NCI-H2196 treated with DMSO at 0.1 percent for 48 hours (cell line): ENCODE results near the gene PXDN.
"Not testable (repeated sequence)": the region's sequence is repeated elsewhere in the genome, so short reads cannot be mapped to it uniquely, and the experiment has no call there.

Source experiments
- DNase-seq: peaks from one replicate; lab custom pipeline; 2025; ENCODE audit not compliant: unreplicated experiment; lab: John Stamatoyannopoulos, UW

The PXDN gene

GRCh38 chr2:1743396-1744150, 742 bp downstream of the PXDN start:
- DNase-seq: no peak

GRCh38 chr2:1742681-1743395, 1.5 kb downstream of the PXDN start:
- no peak for DNase-seq

GRCh38 chr2:1742301-1742680, 2.0 kb downstream of the PXDN start:
- no peak for DNase-seq

GRCh38 chr2:1741851-1742250, 2.5 kb downstream of the PXDN start:
- DNase-seq: no peak

GRCh38 chr2:1740716-1741589, 3.4 kb downstream of the PXDN start:
- no peak for DNase-seq

- no peak for DNase-seq
These were observed 4.2 kb downstream of the PXDN start for GRCh38 chr2:1739961-1740715.

- DNase-seq: no peak
These were observed 4.9 kb downstream of the PXDN start for GRCh38 chr2:1739322-1739957.

- DNase-seq: no peak
These were observed 5.5 kb downstream of the PXDN start for GRCh38 chr2:1738646-1739302.

GRCh38 chr2:1738163-1738562, 6.2 kb downstream of the PXDN start:
- DNase-seq: no peak

GRCh38 chr2:1736997-1737480, 7.3 kb downstream of the PXDN start:
- no peak for DNase-seq

- DNase-seq: no peak
These were observed 8.3 kb downstream of the PXDN start for GRCh38 chr2:1736045-1736444.

GRCh38 chr2:1733298-1733697, 11.0 kb downstream of the PXDN start:
- DNase-seq: not testable (repeated sequence)

GRCh38 chr2:1731963-1732768, 12.1 kb downstream of the PXDN start:
- no peak for DNase-seq

GRCh38 chr2:1731447-1731962, 12.8 kb downstream of the PXDN start:
- DNase-seq: no peak

- no peak for DNase-seq
These were observed 14.0 kb downstream of the PXDN start for GRCh38 chr2:1730015-1730927.

GRCh38 chr2:1729242-1729641, 15.1 kb downstream of the PXDN start:
- no peak for DNase-seq

GRCh38 chr2:1728821-1729220, 15.5 kb downstream of the PXDN start:
- DNase-seq: no peak
